IPS-15b (cell line): Measurements from ENCODE around the gene ARFRP1.

Source experiments
- H3K27me3 ChIP-seq: one replicate; pipeline ENCODE4 v1.6.1; 2013; ENCODE audit warnings: low read length; ENCODE audit not compliant: control insufficient read depth, insufficient read depth
- H3K36me3 ChIP-seq: one replicate; pipeline ENCODE4 v1.6.1; 2013; ENCODE audit warnings: low read length; ENCODE audit not compliant: control insufficient read depth, insufficient read depth
- H3K4me1 ChIP-seq: one replicate; pipeline ENCODE4 v1.6.1; 2013; ENCODE audit warnings: mild to moderate bottlenecking, low read length; ENCODE audit not compliant: control insufficient read depth, insufficient read depth
- H3K4me3 ChIP-seq: one replicate; pipeline ENCODE4 v1.5.1; 2013; ENCODE audit warnings: low read depth, low read length
- H3K9ac ChIP-seq: one replicate; pipeline ENCODE4 v1.6.1; 2013; ENCODE audit warnings: low read depth, mild to moderate bottlenecking, low read length
- H3K9me3 ChIP-seq: one replicate; pipeline ENCODE4 v1.6.1; 2013; ENCODE audit warnings: mild to moderate bottlenecking, low read length; ENCODE audit not compliant: control insufficient read depth, insufficient read depth

The ARFRP1 gene

GRCh38 chr20:63748070-63748933, 40.5 kb upstream of the ARFRP1 start:
- no peaks in the 10 kb centered on the region for H3K27me3 ChIP-seq
- no peaks in the 10 kb centered on the region for H3K9me3 ChIP-seq
- no peak overlapping the region for H3K9ac ChIP-seq
- no peaks in the 10 kb centered on the region for H3K4me1 ChIP-seq
- peaks cover 19% of the 10 kb centered on the region for H3K36me3 ChIP-seq
- H3K4me3 ChIP-seq = no peak overlapping the region

GRCh38 chr20:63747622-63748069, 39.9 kb upstream of the ARFRP1 start:
- H3K36me3 ChIP-seq = peaks cover 22% of the 10 kb centered on the region
- H3K4me3 ChIP-seq = no peak overlapping the region
- no peaks in the 10 kb centered on the region for H3K27me3 ChIP-seq
- no peaks in the 10 kb centered on the region for H3K9me3 ChIP-seq
- H3K9ac ChIP-seq = no peak overlapping the region
- H3K4me1 ChIP-seq = no peaks in the 10 kb centered on the region

GRCh38 chr20:63746751-63747315, 39.1 kb upstream of the ARFRP1 start:
- no peak overlapping the region for H3K4me3 ChIP-seq
- no peaks in the 10 kb centered on the region for H3K4me1 ChIP-seq
- no peak overlapping the region for H3K9ac ChIP-seq
- H3K36me3 ChIP-seq = peaks cover 25% of the 10 kb centered on the region
- no peaks in the 10 kb centered on the region for H3K27me3 ChIP-seq
- no peaks in the 10 kb centered on the region for H3K9me3 ChIP-seq

- Histone ChIP-seq H3K4me3 (no peak overlapping the region), H3K4me1 (no peaks in the 10 kb centered on the region), H3K36me3 (peaks cover 30% of the 10 kb centered on the region), H3K27me3 (no peaks in the 10 kb centered on the region), H3K9me3 (no peaks in the 10 kb centered on the region), H3K9ac (no peak overlapping the region)
Measured at GRCh38 chr20:63745961-63746731, 38.4 kb upstream of the ARFRP1 start.

- Histone ChIP-seq H3K27me3 (no peaks in the 10 kb centered on the region), H3K9me3 (no peaks in the 10 kb centered on the region), H3K9ac (no peak overlapping the region), H3K4me1 (no peaks in the 10 kb centered on the region), H3K36me3 (peaks cover 30% of the 10 kb centered on the region), H3K4me3 (no peak overlapping the region)
Measured at GRCh38 chr20:63745424-63745805, 37.6 kb upstream of the ARFRP1 start.

- Histone ChIP-seq H3K4me3 (no peak overlapping the region), H3K27me3 (no peaks in the 10 kb centered on the region), H3K9me3 (no peaks in the 10 kb centered on the region), H3K36me3 (peaks cover 29% of the 10 kb centered on the region), H3K9ac (no peak overlapping the region), H3K4me1 (no peaks in the 10 kb centered on the region)
Measured at GRCh38 chr20:63744574-63745423, 37.0 kb upstream of the ARFRP1 start.

- H3K4me3 ChIP-seq = no peak overlapping the region
- no peak overlapping the region for H3K9ac ChIP-seq
- H3K27me3 ChIP-seq = no peaks in the 10 kb centered on the region
- no peaks in the 10 kb centered on the region for H3K9me3 ChIP-seq
- peaks cover 27% of the 10 kb centered on the region for H3K36me3 ChIP-seq
- H3K4me1 ChIP-seq = no peaks in the 10 kb centered on the region
Measured at GRCh38 chr20:63744158-63744557, 36.4 kb upstream of the ARFRP1 start.

- Histone ChIP-seq H3K9ac (no peak overlapping the region), H3K4me1 (no peaks in the 10 kb centered on the region), H3K9me3 (no peaks in the 10 kb centered on the region), H3K4me3 (no peak overlapping the region), H3K36me3 (peaks cover 27% of the 10 kb centered on the region), H3K27me3 (no peaks in the 10 kb centered on the region)
Measured at GRCh38 chr20:63743210-63743970, 35.6 kb upstream of the ARFRP1 start.

GRCh38 chr20:63742381-63743024, 34.7 kb upstream of the ARFRP1 start:
- no peak overlapping the region for H3K4me3 ChIP-seq
- H3K36me3 ChIP-seq = peaks cover 27% of the 10 kb centered on the region
- H3K27me3 ChIP-seq = no peaks in the 10 kb centered on the region
- H3K9ac ChIP-seq = no peak overlapping the region
- no peaks in the 10 kb centered on the region for H3K4me1 ChIP-seq
- no peaks in the 10 kb centered on the region for H3K9me3 ChIP-seq

- Histone ChIP-seq H3K9me3 (no peaks in the 10 kb centered on the region), H3K36me3 (peaks cover 26% of the 10 kb centered on the region), H3K9ac (no peak overlapping the region), H3K27me3 (no peaks in the 10 kb centered on the region), H3K4me3 (peak overlapping the region; percentile 70), H3K4me1 (no peaks in the 10 kb centered on the region)
Measured at GRCh38 chr20:63741676-63742380, 34.1 kb upstream of the ARFRP1 start.
